Hematopoietic multipotent progenitor cell treated with erythropoietin and hydrocortisone succinate and interleukin-3 and kit ligand, for 4 days (in vitro differentiated cells): ENCODE results near the gene GRWD1.

Experiments
- DNase-seq: peaks from one replicate; pipeline ENCODE4 v3.0.0-alpha.2; 2015

The GRWD1 gene

GRCh38 chr19:48428670-48429069, 17.1 kb upstream of the GRWD1 start:
- DNase-seq, result no peak

GRCh38 chr19:48433337-48433736, 12.4 kb upstream of the GRWD1 start:
- DNase-seq, result peak; percentile 68

- DNase-seq, result no peak
These were observed 9.2 kb upstream of the GRWD1 start for GRCh38 chr19:48436586-48436985.

- no peak for DNase-seq
These were observed 4.3 kb upstream of the GRWD1 start for GRCh38 chr19:48441360-48442050.

GRCh38 chr19:48442116-48443035, 3.4 kb upstream of the GRWD1 start:
- no peak for DNase-seq

GRCh38 chr19:48443256-48443655, 2.5 kb upstream of the GRWD1 start:
- peak; percentile 53 for DNase-seq

- no peak for DNase-seq
These were observed 2.1 kb upstream of the GRWD1 start for GRCh38 chr19:48443731-48444128.

GRCh38 chr19:48444129-48444935, 1.5 kb upstream of the GRWD1 start:
- no peak for DNase-seq

- no peak for DNase-seq
These were observed 915 bp upstream of the GRWD1 start for GRCh38 chr19:48444936-48445200.

- peak; percentile 97 for DNase-seq
These were observed 552 bp upstream of the GRWD1 start for GRCh38 chr19:48445256-48445605.

- no peak for DNase-seq
These were observed 796 bp downstream of the GRWD1 start for GRCh38 chr19:48446579-48446978.

- no peak for DNase-seq
These were observed 2.8 kb downstream of the GRWD1 start for GRCh38 chr19:48448563-48448962.

GRCh38 chr19:48450441-48450840, 4.7 kb downstream of the GRWD1 start:
- DNase-seq, result no peak

- no peak for DNase-seq
These were observed 5.1 kb downstream of the GRWD1 start for GRCh38 chr19:48450863-48451262.

- no peak for DNase-seq
These were observed 5.8 kb downstream of the GRWD1 start for GRCh38 chr19:48451624-48452023.

GRCh38 chr19:48452289-48453190, 6.8 kb downstream of the GRWD1 start:
- DNase-seq, result no peak

- no peak for DNase-seq
These were observed 8.5 kb downstream of the GRWD1 start for GRCh38 chr19:48454150-48454730.

- DNase-seq, result peak; percentile 31
These were observed 9.6 kb downstream of the GRWD1 start, which contains the start of gene KCNJ14 for GRCh38 chr19:48455171-48455907. KCNJ14 (plus strand) TSS chr19:48455574; CDS start chr19:48461725, 6,151 bp downstream.

GRCh38 chr19:48455908-48456562, 10.3 kb downstream of the GRWD1 start:
- no peak for DNase-seq

- DNase-seq, result no peak
These were observed 11.1 kb downstream of the GRWD1 start for GRCh38 chr19:48456864-48457263.

GRCh38 chr19:48458016-48458415, 12.2 kb downstream of the GRWD1 start:
- DNase-seq, result no peak
